ENCODE data around the gene CCSER1. TPM values are rescaled to one million over a fixed set of nuclear protein-coding genes. Genes with fewer than 3 reads are reported as not detected.

Gene CCSER1
- total RNA-seq, 1 donor: 0.43 TPM

- no peak for DNase-seq (ENCODE audit: low read depth)
- no peak overlapping the region for H3K4me3 ChIP-seq (ENCODE audit: low read depth, low read length)
- TF ChIP-seq CTCF (IDR thresholded peaks at IDR 0.05; ENCODE audit: insufficient read depth, low read depth, low read length): no peak
These were observed 1161.6 kb downstream of the CCSER1 start for GRCh38 chr4:91288702-91289311.

GRCh38 chr4:91298156-91298700 lies 1171.0 kb downstream of the CCSER1 start:
- H3K4me3 ChIP-seq (ENCODE audit: low read depth, low read length): no peak overlapping the region
- TF ChIP-seq CTCF (IDR thresholded peaks at IDR 0.05; ENCODE audit: insufficient read depth, low read depth, low read length): no peak
- no peak for DNase-seq (ENCODE audit: low read depth)

- no peak overlapping the region for H3K4me3 ChIP-seq (ENCODE audit: low read depth, low read length)
- no peak for TF ChIP-seq CTCF (IDR thresholded peaks at IDR 0.05; ENCODE audit: insufficient read depth, low read depth, low read length)
- DNase-seq (ENCODE audit: low read depth): no peak
These were observed 1171.6 kb downstream of the CCSER1 start for GRCh38 chr4:91298824-91299223.

- TF ChIP-seq CTCF (IDR thresholded peaks at IDR 0.05; ENCODE audit: insufficient read depth, low read depth, low read length): no peak
These were observed 1174.9 kb downstream of the CCSER1 start for GRCh38 chr4:91302120-91302519.

GRCh38 chr4:91304292-91304691 lies 1177.1 kb downstream of the CCSER1 start:
- DNase-seq (ENCODE audit: low read depth): no peak
- no peak for TF ChIP-seq CTCF (IDR thresholded peaks at IDR 0.05; ENCODE audit: insufficient read depth, low read depth, low read length)
- H3K4me3 ChIP-seq (ENCODE audit: low read depth, low read length): no peak overlapping the region

More at GRCh38 chr4:91302120-91302519, 1174.9 kb downstream of the CCSER1 start:
- DNase-seq (ENCODE audit: low read depth): no peak
- H3K4me3 ChIP-seq (ENCODE audit: low read depth, low read length): no peak overlapping the region

GRCh38 chr4:91317434-91317833 lies 1190.2 kb downstream of the CCSER1 start:
- H3K4me3 ChIP-seq (ENCODE audit: low read depth, low read length): no peak overlapping the region
- TF ChIP-seq CTCF (IDR thresholded peaks at IDR 0.05; ENCODE audit: insufficient read depth, low read depth, low read length): no peak
- DNase-seq (ENCODE audit: low read depth): no peak

Data from fibroblast of villous mesenchyme (primary cell).